GM21825 (cell line): ENCODE measurements around the gene GALNT14.

ENCODE experiments used
- ATAC-seq: cut with Tn5 transposase; IDR thresholded peaks from one replicate; pipeline ENCODE4 v1.9.1; 2021; ENCODE audit warnings: mild to moderate bottlenecking, moderate library complexity; ENCODE audit not compliant: unreplicated experiment

GALNT14 gene

DNA sequence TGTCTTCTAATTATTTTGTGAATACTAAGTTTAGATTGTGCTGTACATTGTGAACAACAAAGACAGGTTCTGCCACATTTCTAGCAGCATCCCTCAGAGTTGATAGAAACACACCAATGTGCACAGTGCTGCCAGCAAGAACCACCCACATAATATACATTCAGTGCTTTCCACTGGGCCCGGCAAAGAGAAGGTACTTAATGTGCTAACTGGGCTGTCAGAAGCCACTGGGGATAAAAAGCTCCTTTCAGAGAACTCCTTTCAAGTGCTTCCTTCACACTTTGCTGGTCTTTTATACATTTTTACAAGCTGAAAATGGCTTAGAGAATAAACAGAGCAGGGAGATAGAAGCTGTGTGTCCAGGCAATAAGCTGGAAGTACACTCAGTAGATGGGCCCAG is 273.0 kb downstream of the GALNT14 start:
- ATAC-seq = no peak

DNA sequence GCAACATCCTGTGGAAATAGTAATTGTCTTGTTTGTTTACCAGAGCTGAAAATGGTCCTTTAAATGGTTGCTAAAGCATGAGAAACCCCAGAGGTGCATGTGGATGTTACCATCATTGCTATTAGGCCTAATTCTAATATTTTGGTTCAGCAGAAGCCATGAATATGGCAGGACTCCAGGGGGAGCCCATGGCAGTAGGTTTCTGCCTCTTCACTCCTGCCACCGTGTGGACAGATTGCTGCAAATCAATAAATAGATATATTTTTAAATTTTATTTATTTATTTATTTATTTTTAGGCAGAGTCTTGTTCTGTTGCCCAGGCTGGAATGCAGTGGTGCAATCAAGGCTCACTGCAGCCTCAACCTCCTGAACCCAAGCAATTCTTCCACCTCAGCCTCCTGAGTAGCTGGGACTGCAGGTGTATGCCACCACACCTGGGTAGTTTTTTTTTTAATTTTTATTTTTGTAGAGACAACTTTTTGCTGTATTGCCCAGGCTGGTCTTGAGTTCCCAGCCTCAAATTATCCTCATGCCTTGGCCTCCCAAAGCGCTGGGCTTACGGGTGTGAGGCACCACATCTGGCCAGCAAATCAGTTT is 276.1 kb downstream of the GALNT14 start:
- no peak for ATAC-seq

DNA sequence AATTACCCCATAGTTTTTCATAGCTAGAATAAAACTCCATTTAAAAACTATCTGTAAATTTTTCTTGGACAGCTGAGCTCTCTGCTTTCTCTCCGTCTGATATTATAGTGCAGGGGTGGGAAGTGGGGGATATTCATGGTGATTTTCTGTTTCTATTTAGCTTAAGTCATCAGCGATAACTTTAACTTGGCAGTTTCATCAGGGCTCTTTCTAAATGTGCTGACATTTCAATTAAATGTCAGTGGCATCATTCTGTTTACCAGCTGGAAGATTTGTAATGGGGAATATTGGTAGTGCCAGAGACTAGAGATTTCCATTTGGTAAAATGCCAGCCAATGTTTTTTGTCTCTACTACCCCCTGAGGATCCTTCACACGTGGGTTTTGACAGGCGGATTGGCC is 277.5 kb downstream of the GALNT14 start:
- ATAC-seq = no peak
